ENCODE results near the gene ASPA. TPM values are rescaled to one million over a fixed set of nuclear protein-coding genes. Genes with fewer than 3 reads are reported as not detected.
A peak's percentile ranks its signal among the peaks of the same experiment; 100 is the strongest.

Gene ASPA
- polyA plus RNA-seq, 1 of the 3 experiments (the other 2 are of a cell fraction): not detected

- no peak for DNase-seq
Observed at GRCh38 chr17:3447625-3448024, 28.2 kb upstream of the ASPA start.

GRCh38 chr17:3448059-3448665 is 27.6 kb upstream of the ASPA start:
- no peak for DNase-seq
- no peak overlapping the region for H3K4me3 ChIP-seq (ENCODE audit: low read depth in 2 of 2, low read length in 1 of 2)
- no peak overlapping the region for H3K27ac ChIP-seq (ENCODE audit: low read depth in 2 of 2, low read length in 1 of 2)
- CTCF ChIA-PET: no interaction called here
- no peaks in the 10 kb centered on the region for H3K9me3 ChIP-seq
- H3K4me2 ChIP-seq: no peak overlapping the region
- H3K36me3 ChIP-seq (replicated peaks in 1 of 2; ENCODE audit: control insufficient read depth in 1 of 2, insufficient read depth in 2 of 2, low read length in 1 of 2): no peaks in the 10 kb centered on the region
- no peaks in the 10 kb centered on the region for H4K20me1 ChIP-seq (ENCODE audit: insufficient read depth)
- H3K4me1 ChIP-seq (ENCODE audit: control insufficient read depth in 1 of 2, insufficient read depth in 2 of 2, low read depth in 1 of 2, low read length in 1 of 2): no peaks in the 10 kb centered on the region
- no peaks in the 10 kb centered on the region for H3F3A ChIP-seq (replicated peaks; ENCODE audit: insufficient read depth)
- WGBS (ENCODE audit: low lambda C conversion rate): 0% methylated on average over 2 of the region's 2 CpGs
- H3K9me2 ChIP-seq: no peaks in the 10 kb centered on the region
- no peak overlapping the region for H2AFZ ChIP-seq (ENCODE audit: low read depth)
- no peaks in the 10 kb centered on the region for H3K79me2 ChIP-seq (ENCODE audit: insufficient read depth)
- no peak overlapping the region for H3K9ac ChIP-seq
- POLR2A ChIA-PET: no interaction called here
- H3K27me3 ChIP-seq (ENCODE audit: insufficient read depth): no peaks in the 10 kb centered on the region
- TF ChIP-seq MAX (IDR thresholded peaks at IDR 0.05; ENCODE audit: low read depth) (no peak), EZH2phosphoT487 (IDR thresholded peaks at IDR 0.05; ENCODE audit: borderline replicate concordance, low read depth) (no peak), FOXJ3 (CRISPR knock-in tag; IDR thresholded peaks at IDR 0.05) (no peak), RXRA (IDR thresholded peaks at IDR 0.05; ENCODE audit: borderline replicate concordance, low read depth) (no peak), MEF2A (IDR thresholded peaks at IDR 0.05; ENCODE audit: borderline replicate concordance, low read depth) (no peak), IRF3 (IDR thresholded peaks at IDR 0.05; ENCODE audit: low read depth, low read length) (no peak), ZBTB33 (IDR thresholded peaks at IDR 0.05; ENCODE audit: borderline replicate concordance, low read depth) (no peak)

More at GRCh38 chr17:3447625-3448024, 28.2 kb upstream of the ASPA start:
- H3K27me3 ChIP-seq (ENCODE audit: insufficient read depth): no peaks in the 10 kb centered on the region
- no peak overlapping the region for H3K4me3 ChIP-seq (ENCODE audit: low read depth in 2 of 2, low read length in 1 of 2)
- H3F3A ChIP-seq (replicated peaks; ENCODE audit: insufficient read depth): no peaks in the 10 kb centered on the region
- no peaks in the 10 kb centered on the region for H3K36me3 ChIP-seq (replicated peaks in 1 of 2; ENCODE audit: control insufficient read depth in 1 of 2, insufficient read depth in 2 of 2, low read length in 1 of 2)
- WGBS (ENCODE audit: low lambda C conversion rate): 10% methylated on average over 2 of the region's 2 CpGs
- ChIA-PET POLR2A (no interaction called here), CTCF (no interaction called here)
- H3K4me1 ChIP-seq (ENCODE audit: control insufficient read depth in 1 of 2, insufficient read depth in 2 of 2, low read depth in 1 of 2, low read length in 1 of 2): no peaks in the 10 kb centered on the region
- no peaks in the 10 kb centered on the region for H4K20me1 ChIP-seq (ENCODE audit: insufficient read depth)
- no peak overlapping the region for H3K4me2 ChIP-seq
- no peaks in the 10 kb centered on the region for H3K9me3 ChIP-seq
- TF ChIP-seq SMC3 (IDR thresholded peaks at IDR 0.05; ENCODE audit: low read depth, low read length) (peak; percentile 7; the same call in 1 of the 2 replicates), RAD21 (IDR thresholded peaks at IDR 0.05; ENCODE audit: low read length) (peak; percentile 45; the same call in 1 of the 2 replicates), RXRA (IDR thresholded peaks at IDR 0.05; ENCODE audit: borderline replicate concordance, low read depth) (no peak), MAX (IDR thresholded peaks at IDR 0.05; ENCODE audit: low read depth) (no peak), TCF12 (IDR thresholded peaks at IDR 0.05) (no peak), GATA2 (CRISPR knock-in tag; IDR thresholded peaks at IDR 0.05) (no peak), RCOR1 (IDR thresholded peaks at IDR 0.05; ENCODE audit: low read length) (no peak), TEAD4 (IDR thresholded peaks at IDR 0.05; ENCODE audit: borderline replicate concordance, insufficient read depth) (no peak), GABPA (IDR thresholded peaks at IDR 0.05; ENCODE audit: low read depth) (no peak), NRF1 (IDR thresholded peaks at IDR 0.05; ENCODE audit: low read depth, low read length) (no peak)
- TF ChIP-seq, protein P1, sequence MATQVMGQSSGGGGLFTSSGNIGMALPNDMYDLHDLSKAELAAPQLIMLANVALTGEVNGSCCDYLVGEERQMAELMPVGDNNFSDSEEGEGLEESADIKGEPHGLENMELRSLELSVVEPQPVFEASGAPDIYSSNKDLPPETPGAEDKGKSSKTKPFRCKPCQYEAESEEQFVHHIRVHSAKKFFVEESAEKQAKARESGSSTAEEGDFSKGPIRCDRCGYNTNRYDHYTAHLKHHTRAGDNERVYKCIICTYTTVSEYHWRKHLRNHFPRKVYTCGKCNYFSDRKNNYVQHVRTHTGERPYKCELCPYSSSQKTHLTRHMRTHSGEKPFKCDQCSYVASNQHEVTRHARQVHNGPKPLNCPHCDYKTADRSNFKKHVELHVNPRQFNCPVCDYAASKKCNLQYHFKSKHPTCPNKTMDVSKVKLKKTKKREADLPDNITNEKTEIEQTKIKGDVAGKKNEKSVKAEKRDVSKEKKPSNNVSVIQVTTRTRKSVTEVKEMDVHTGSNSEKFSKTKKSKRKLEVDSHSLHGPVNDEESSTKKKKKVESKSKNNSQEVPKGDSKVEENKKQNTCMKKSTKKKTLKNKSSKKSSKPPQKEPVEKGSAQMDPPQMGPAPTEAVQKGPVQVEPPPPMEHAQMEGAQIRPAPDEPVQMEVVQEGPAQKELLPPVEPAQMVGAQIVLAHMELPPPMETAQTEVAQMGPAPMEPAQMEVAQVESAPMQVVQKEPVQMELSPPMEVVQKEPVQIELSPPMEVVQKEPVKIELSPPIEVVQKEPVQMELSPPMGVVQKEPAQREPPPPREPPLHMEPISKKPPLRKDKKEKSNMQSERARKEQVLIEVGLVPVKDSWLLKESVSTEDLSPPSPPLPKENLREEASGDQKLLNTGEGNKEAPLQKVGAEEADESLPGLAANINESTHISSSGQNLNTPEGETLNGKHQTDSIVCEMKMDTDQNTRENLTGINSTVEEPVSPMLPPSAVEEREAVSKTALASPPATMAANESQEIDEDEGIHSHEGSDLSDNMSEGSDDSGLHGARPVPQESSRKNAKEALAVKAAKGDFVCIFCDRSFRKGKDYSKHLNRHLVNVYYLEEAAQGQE (IDR thresholded peaks at IDR 0.05; ENCODE audit: low read depth, low read length): no peak
- TF ChIP-seq, protein P2, sequence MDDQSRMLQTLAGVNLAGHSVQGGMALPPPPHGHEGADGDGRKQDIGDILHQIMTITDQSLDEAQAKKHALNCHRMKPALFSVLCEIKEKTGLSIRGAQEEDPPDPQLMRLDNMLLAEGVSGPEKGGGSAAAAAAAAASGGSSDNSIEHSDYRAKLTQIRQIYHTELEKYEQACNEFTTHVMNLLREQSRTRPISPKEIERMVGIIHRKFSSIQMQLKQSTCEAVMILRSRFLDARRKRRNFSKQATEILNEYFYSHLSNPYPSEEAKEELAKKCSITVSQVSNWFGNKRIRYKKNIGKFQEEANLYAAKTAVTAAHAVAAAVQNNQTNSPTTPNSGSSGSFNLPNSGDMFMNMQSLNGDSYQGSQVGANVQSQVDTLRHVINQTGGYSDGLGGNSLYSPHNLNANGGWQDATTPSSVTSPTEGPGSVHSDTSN (IDR thresholded peaks at IDR 0.05): no peak
- no peak overlapping the region for H3K27ac ChIP-seq (ENCODE audit: low read depth in 2 of 2, low read length in 1 of 2)
- no peaks in the 10 kb centered on the region for H3K79me2 ChIP-seq (ENCODE audit: insufficient read depth)
- H3K9ac ChIP-seq: no peak overlapping the region
- H3K9me2 ChIP-seq: no peaks in the 10 kb centered on the region
- no peak overlapping the region for H2AFZ ChIP-seq (ENCODE audit: low read depth)

All from SK-N-SH (cell line).